ENCODE data around the gene ITM2C.
A peak's percentile ranks its signal among the peaks of the same experiment; 100 is the strongest.

ITM2C gene, protein sequence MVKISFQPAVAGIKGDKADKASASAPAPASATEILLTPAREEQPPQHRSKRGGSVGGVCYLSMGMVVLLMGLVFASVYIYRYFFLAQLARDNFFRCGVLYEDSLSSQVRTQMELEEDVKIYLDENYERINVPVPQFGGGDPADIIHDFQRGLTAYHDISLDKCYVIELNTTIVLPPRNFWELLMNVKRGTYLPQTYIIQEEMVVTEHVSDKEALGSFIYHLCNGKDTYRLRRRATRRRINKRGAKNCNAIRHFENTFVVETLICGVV

DNA sequence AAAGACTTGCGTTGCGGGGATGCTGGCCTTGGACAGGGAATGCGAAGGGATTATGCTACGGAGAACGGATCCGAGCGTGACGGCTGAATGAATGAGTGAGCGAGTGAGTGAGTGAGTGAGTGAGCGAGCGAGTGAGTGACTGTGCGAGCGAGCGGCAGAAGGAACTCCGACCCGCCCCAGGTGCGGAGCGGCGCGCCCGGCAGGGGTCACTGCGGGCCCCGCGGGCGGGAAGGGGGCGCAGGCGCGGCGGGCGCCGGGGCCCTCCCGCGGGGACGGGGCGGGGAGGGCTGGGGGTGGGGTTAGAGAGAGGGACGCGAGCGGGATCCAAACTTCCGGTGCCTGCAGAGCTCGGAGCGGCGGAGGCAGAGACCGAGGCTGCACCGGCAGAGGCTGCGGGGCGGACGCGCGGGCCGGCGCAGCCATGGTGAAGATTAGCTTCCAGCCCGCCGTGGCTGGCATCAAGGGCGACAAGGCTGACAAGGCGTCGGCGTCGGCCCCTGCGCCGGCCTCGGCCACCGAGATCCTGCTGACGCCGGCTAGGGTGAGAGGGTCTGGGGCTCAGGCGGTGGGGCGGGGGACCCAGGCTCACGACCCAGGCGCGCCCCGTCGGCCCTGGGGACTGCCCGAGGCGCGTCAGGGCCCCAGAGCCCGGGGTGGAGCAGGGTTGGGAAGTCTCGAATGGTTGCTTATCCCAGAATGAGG lies at the start of gene ITM2C:
Gene ITM2C, plus strand, starts transcription at position 338 of the 702 bp plus-strand sequence. Its CDS starts 84 bp downstream, at position 422.
- peak; percentile 50 to 78 (median 58) for DNase-seq (ENCODE audit: low read depth in 3 of 3)

DNA sequence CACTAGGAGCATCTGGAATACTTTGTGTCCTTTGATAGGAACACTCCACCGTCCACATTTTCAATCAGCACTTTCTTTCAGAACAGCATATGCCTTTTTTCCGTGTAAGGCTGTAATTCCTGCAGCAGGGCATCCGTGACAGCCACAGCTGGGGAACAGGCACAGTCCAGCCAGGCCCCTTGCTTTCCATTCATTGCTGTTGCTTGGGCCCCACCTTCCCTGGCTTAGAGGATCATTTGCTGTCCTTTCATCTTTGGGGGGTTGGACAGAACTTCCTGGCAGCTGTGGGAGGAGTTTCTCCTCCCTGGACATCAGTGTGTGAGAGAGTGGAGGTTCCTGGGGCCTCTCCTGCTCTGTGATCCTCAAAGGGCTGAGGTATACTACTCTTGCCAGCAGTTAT lies 49.7 kb upstream of the ITM2C start:
- no peak for DNase-seq (ENCODE audit: low read depth in 3 of 3)

DNA sequence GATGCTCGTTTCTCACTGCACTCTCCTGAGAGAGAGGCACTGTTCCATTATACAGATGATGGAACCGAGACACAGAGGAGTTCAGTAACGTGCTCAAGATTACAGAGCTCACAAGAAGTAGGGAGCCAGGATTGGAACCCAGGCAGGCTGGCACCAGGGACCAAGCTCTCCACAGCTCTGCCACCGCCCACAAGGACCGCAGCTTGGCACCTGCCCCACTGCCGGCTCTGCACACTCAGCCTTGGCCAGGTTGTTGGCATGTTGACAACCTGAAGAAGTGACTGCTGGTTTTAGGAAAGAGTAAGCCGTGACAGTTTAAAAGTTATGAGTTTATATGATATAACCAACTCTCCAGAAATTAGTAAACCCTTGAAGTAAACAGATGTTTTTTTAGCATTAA lies 48.0 kb upstream of the ITM2C start:
- no peak for DNase-seq (ENCODE audit: low read depth in 3 of 3)

DNA sequence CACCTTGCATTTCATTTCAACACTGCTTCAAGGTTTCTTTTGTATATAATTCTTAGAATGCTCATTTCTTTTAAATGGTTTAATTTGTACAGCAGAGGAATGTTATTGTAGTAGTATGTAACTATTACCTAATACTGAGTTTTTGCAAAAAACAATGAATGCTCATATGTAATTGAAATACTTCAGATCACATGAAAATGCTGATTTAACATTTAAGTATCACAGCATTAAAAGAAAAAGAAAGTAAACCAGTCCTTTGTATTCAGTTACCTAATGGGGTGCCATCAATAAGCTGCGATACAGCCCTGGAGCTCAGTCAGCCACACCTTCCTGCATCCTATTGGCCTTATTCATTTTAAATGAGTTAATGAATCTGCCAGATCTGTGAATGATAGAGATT lies 45.3 kb upstream of the ITM2C start:
- no peak for DNase-seq (ENCODE audit: low read depth in 3 of 3)

DNA sequence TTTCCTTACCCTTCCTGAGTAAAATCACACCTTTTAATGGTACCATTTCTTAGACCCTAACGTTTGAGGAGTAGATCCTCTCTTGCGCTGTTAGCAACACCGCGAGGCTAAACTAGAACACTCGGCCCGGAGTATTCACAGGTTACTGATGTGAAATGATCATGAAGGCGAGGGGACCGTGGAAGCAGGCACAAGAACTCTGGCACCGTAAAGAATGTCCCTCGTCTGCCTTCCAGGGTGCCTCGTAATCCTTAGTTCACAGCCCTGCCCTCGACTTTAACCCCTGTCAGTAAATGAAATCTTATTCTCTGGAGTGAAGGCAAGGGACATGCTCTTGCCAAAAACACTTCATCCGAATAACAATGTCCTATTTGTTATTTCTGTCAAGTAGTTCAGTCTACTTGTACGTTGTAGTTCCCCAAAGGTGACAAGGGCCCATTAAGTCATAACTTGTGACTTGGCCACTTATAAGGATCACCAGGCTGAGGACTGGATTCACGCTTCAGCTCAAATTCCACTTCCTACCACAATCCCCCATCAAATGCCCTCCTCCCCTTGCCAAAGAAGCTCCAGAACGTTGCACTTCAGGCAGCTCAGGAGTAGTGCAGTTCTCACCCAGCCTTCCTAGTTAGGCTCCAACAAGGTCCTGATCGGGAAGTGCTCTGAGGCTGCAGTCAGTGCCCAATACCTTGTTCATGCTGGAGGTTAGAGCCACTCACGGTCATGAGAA lies 43.3 kb upstream of the ITM2C start:
- no peak for DNase-seq (ENCODE audit: low read depth in 3 of 3)

DNA sequence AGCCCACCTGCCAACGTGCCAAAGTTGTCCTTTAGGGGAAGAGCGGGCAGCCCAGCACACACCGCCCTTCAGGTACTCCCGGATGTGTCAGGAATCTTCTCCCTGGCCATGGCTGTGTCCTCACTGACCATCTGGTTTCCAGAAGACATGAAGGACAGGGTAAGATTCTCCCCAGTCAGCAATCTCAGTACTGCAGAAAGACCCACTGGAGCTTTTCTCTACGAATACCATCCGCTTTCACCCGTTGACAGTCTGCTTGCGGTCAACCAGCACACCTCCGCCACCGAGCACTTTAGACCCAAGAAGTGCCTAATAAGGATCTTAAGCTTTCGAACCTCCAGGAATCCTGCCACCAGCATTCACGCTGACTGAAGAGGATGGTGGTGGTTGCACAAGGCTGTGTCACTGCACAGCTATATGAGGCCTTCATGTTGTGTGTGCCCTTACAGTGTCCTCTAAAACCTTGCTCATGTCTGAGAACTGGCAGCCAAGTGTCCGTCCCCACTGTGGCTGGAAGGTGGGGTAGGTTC lies 42.7 kb upstream of the ITM2C start:
- no peak for DNase-seq (ENCODE audit: low read depth in 3 of 3)

DNA sequence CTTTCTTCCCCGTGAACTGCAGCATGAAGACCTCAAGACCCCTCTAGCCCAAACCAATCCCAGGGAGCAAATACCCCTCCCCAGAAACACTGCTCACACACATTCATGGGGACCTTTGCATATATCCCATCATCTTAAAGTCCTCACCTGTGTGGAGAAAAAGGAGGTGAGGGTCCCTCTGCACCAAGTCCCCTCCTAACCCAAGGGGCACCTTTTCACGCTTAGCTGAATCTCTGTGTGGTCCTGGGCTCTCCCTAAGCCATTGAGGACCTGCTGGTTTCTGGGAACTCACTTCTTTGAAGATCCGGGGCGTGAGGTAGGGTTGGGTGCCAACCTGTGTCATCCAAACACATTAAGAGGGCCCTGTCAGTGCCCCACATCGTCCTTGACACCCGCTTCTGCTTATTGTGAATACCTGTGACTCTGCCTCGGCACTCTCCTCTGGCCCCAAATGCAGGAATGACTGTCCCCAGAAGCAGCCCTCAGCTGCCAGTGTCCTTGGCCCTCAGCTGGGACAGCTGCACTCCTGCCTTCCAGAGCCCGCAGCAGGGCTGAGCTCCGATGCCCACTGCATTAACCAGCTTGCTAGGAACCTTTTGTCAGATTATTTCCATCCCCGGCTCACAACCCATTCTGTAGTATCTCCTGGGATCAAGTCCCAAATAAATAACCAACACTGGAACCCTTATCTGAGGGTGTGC lies 41.3 kb upstream of the ITM2C start:
- no peak for DNase-seq (ENCODE audit: low read depth in 3 of 3)

DNA sequence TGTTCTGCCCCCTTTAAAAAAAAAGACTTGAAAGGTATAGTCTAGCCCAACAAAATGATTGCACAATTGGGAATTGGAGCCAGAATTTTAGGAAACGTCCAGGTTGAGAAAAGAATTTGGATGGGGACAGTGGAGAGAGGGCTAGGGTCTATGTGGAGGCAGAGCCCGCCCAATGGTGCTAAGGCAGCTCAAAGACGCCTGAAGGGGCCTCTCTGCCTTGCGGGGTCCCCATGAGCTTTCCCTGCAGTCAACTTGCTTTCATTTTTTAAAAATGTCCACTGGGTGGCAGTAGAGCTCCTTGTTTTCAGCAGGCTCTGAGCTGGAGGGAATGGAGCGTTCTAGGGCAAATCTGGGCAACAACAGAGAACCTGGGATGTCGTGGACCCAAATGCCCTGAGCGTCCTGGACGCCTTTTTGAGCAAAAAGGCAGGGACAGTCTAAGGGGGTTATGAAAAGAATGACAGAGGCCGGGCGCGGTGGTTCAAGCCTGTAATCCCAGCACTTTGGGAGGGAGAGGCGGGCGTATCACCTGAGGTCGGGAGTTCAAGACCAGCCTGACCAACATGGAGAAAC lies 40.2 kb upstream of the ITM2C start:
- peak in 2 of 3 experiments; percentile 27 to 41 for DNase-seq (ENCODE audit: low read depth in 3 of 3)

DNA sequence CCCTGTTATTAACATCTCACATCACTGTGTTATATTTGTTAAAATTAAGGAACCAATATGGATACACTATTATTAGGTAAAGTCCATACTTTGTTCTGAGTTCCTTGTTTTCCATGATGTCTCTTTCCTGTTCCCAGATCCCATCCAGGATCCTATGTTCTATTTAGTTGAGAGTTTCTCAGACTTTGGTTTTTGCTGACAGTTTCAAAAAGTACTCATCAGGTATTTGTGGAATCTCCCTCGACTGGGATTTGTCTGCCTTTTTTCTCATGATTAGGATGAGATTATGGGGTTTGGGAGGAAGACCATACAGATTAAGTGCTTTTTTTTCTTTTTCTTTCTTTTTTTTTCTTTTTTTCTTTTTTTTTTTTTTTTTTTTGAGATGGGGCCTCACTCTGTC lies 39.4 kb upstream of the ITM2C start:
- DNase-seq (ENCODE audit: low read depth in 3 of 3): no peak

DNA sequence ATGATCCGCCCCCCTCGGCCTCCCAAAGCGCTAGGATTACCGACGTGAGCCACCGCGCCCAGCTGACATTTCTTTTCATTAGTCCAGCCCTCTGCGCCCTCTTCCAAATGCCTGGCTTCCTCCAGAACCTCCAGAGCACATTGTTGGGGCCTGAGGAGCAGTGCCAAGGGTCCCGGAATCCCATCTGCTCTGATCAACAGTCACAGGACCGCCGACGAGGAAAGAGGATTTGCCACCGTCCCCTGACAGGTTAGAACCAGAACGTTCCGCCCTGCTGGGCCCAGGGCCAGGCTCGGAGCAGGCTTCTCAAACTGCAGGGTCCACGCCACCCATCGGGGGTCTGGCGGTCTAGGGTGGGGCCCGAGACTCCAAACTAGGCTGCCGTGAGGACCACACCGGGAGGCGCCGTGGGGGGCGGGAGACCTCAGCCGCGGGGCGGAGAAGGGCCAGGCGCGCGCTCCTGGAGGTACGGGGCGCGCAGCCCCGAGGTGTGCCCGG lies 36.9 kb upstream of the ITM2C start:
- no peak for DNase-seq (ENCODE audit: low read depth in 3 of 3)

DNA sequence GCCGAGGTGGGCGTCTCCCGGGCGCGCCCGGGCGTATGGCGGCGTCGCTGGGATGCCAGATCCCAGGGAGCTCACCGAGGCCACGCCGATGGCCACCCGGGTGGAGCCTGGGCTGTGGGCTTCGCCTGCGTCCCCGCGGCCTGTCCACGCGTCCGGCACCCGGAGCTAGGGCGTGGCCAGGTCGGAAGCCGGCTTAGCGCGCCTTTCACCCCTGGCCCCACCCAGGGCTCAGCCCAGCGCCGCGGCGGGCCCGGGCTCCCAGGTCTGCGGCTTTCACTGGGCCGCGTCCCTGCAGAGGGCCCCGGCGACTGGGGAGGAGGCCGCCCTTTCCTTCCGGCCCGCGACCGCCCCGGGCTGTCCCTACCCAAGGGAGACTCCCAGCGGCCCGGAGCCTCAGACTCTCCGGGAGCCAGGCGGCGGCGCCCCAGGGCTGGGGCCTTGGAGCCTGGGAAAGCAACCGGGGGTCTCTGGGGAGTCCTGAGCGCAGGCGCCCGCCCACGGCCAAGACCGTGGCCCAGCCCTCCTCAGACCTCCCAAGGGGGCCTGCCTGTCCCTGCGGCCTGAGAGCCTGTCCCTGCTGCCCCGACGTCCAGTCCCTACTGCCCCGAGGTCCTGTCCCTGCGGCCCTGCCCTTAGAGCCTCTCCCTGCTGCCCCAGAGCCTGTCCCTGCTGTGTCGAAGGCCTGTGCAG lies 36.3 kb upstream of the ITM2C start:
- peak in 1 of 3 experiments; percentile 44 for DNase-seq (ENCODE audit: low read depth in 3 of 3)

DNA sequence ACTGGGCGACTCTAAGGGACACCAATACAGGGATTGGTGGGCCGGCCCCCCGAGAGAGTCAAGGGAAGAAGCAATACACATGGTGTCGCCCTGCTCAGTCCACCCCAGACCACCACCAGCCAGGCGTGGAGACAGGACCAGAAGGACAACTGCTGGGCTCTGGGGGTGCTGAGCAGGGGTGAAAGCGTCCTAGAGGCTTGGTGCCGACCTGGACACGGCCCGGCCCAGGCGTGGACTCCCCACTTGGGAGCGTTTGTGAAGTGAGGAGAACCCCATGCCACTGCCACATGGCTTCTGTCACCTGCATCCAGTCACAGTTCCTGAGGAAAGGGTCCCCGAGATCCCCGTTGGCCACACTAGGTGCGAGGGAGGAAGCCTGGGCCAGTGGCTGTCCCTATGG lies 35.4 kb upstream of the ITM2C start:
- no peak for DNase-seq (ENCODE audit: low read depth in 3 of 3)

DNA sequence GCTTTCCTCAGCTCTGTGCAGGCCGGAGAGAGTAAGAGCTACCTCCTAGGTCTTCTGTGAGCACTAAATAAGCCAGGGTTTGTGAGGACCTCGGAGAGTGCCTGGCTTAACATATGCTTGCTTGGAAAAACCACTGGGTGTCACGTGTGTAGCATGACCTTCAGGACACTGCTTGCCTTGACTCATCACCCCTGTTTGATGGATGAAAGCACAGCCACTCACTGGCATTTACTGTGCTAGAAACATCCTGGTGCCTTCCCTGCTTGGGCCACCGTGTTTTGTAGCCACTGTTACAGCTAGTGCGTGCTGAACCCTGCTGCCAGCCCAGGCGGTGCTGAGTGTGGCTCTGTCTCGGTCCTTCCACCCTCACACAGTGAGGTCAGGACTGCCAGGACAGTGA lies 34.8 kb upstream of the ITM2C start:
- no peak for DNase-seq (ENCODE audit: low read depth in 3 of 3)

DNA sequence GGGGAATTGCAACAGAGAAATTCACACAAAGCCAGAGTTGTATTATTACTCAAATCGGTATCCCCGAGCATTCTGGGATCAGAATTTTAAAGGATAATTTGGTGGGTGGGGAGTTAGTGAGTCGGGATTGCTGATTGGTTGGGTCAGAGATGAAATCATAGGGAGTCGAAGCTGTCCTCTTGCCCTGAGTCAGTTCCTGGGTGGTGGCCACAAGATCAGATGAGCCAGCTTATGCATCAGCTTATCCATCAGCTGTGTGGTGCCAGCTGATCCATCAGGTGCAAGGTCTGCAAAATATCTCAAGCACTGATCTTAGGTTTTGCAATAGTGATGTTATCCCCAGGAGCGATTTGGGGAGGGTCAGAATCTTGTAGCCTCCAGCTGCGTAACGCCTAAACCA lies 34.3 kb upstream of the ITM2C start:
- DNase-seq (ENCODE audit: low read depth in 3 of 3): no peak

DNA sequence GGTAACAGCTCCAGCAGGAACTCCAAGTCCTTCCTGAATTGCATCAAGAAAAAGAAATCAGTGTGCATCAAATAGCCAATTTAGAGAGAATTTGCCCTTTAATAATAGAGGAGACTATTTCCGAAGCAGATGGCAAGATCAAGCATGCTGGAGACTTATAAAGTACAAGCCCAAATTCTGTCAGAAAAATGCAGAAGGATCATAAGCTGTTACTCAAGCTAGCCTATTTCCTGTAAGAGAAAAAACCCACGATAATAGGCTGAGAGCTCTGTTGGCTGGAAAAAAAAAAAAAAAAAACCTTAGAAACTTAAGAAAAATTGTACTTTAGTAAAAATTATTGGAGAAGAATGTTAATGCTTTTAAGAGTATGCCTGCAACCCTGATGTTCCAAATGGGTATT lies 24.4 kb upstream of the ITM2C start:
- DNase-seq (ENCODE audit: low read depth in 3 of 3): no peak

DNA sequence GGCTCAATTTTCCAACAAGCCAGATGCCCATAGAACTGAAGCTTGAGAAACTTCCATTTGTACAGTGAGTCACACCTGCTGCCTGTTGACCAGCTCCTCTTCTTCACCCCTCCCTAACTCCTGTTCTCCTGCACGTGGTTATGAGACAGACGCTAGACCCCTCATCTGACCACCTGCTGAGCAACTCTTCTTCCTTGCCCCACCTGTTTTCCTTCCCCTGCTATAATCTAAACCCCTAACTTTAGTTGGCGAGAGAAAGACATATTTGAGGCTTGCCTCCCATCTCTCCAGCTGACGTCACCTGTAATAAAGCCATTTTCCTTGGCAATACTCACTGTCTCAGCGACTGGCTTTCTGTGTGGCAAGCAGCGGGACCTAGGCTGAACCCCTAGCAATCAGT lies 22.3 kb upstream of the ITM2C start:
- DNase-seq (ENCODE audit: low read depth in 3 of 3): no peak

DNA sequence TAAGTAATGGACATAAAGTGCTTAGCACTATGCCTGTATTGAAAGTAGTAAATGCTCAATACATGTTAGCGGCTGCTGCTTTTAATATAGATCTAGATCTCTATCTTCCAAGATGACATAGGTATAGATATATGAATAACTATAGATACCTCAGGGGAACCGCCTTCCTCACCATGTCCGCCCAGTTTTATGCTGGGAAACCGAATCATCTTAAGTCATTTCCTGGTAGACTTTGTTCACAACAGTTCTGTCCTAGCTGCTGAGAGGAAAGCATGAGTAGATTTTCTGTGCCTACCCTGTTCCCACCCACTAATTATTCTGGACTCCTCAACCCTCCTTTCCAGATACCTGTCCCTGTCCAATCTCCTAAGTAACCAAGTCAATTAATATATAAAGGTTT lies 21.6 kb upstream of the ITM2C start:
- DNase-seq (ENCODE audit: low read depth in 3 of 3): no peak

DNA sequence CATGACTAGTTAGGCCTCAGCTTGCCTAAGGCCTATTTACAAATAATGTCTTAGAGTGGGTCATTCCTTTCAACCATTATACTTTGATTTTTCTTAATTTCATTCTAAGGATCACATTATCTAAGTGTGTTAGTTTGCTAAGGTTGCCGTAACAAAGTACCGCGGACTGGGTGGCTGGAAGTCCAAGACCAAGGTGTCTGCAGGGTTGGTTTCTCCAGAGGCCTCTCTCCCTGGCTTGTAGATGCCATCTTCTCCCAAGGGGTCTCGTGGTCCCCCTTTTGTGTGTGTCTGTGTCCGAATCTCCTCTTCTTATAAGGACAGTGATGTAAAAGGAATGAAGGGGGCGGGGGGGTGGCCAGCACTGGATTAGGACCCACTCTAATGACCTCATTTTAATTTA lies 18.4 kb upstream of the ITM2C start:
- no peak for DNase-seq (ENCODE audit: low read depth in 3 of 3)

DNA sequence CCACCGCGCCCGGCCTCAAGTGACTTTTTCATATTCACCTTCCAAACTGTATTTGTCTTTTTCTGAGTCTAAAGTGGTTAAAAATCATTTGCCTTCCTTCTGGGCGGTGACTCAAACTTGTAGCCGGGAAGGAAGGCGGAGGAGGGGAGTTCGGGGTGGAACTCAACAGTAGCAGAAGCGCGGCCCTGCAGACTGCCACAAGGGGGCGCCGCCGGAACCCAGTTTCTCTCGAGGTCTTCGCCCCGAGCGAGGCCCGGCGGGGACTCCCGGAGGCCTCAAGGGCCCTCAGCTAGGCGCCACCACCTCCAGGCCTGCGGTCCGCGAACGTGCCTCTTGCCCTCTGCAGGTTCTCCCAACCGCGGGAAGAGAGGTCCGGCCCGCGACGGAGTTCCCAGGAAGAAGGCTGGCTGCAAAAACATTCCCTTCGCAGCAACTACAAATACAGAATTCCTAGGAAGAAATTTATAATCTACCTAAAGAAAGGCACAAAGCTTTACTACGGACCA lies 16.8 kb upstream of the ITM2C start:
- peak; percentile 83 to 96 (median 84) for DNase-seq (ENCODE audit: low read depth in 3 of 3)

DNA sequence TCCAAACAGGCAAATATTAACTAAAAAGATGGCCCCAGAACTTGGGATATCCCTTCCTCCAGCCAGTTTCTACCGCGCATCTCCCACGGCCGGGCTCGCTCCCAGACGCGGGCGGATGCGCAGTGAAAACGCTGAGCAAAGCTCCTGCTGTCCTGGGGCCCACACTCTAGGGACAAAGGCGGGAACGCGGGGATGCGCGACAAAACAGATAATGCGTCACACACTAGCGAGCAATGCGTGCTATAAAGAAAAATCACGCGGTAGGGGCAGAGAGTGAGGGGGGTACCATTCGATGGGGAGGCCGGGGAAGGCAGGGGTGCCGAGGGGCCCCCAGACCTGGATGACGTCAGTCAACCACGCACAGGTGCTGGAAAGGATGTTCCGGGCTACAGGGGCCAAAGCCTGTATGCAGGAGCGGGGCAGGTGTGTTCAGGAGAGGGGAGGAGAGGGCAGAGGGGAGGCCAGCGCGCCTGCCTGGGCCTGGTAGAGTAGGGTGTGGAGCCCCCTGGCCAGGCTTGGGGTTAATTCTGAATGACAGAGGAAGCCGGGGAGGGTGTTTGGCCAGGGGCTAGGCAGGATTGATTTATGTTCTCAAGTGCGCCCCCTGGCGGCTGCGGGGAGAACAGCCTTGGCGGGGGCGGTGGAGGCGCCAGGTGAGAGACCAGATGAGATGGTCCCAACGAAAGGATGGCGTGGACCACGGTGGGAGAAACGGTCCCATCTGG lies 14.9 kb upstream of the ITM2C start:
- peak; percentile 53 to 72 (median 57) for DNase-seq (ENCODE audit: low read depth in 3 of 3)

Data from stimulated activated CD4-positive, alpha-beta T cell treated with anti-CD3 and anti-CD28 coated beads, TNF-alpha, amount 100 ng/mL, for 24 hours (primary cell).